ENCODE measurements around the gene ZNF70. TPM values are rescaled to one million over a fixed set of nuclear protein-coding genes. Genes with fewer than 3 reads are reported as not detected.

Gene ZNF70
- total RNA-seq, 1 experiment from 2014 or later: 6.5 TPM

DNA sequence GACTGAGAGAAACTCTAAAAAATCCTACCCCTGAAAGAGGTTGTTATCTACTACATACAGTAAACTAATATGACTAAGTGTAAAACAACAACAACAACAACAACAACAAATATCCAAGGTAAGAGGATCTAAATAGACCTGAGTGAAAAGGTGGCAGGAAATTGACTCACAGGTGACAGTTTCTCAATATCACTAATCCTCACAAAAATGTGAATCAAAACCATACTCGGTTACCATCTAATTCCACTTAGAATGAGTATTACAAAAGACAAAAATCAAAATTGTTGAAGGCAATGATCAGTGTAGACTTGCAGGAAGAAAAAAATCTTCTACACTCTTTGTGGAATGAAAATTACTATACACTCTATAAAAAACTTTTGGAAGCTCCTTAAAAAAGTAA is 42.6 kb downstream of the ZNF70 start:
- Mint-ChIP-seq H3K4me3 (ENCODE audit: low read depth, unreplicated experiment) (no peak overlapping the region), H3K36me3 (ENCODE audit: insufficient read depth, unreplicated experiment) (peaks cover 64% of the 10 kb centered on the region), H3K4me1 (ENCODE audit: low read depth, unreplicated experiment) (no peaks in the 10 kb centered on the region), H3K27ac (ENCODE audit: unreplicated experiment) (no peak overlapping the region), H3K27me3 (ENCODE audit: unreplicated experiment) (no peaks in the 10 kb centered on the region), H3K9me3 (ENCODE audit: low read depth, unreplicated experiment) (no peaks in the 10 kb centered on the region)
- TF ChIP-seq, protein P1, sequence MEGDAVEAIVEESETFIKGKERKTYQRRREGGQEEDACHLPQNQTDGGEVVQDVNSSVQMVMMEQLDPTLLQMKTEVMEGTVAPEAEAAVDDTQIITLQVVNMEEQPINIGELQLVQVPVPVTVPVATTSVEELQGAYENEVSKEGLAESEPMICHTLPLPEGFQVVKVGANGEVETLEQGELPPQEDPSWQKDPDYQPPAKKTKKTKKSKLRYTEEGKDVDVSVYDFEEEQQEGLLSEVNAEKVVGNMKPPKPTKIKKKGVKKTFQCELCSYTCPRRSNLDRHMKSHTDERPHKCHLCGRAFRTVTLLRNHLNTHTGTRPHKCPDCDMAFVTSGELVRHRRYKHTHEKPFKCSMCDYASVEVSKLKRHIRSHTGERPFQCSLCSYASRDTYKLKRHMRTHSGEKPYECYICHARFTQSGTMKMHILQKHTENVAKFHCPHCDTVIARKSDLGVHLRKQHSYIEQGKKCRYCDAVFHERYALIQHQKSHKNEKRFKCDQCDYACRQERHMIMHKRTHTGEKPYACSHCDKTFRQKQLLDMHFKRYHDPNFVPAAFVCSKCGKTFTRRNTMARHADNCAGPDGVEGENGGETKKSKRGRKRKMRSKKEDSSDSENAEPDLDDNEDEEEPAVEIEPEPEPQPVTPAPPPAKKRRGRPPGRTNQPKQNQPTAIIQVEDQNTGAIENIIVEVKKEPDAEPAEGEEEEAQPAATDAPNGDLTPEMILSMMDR (IDR thresholded peaks at IDR 0.05; ENCODE audit: unreplicated experiment): no peak
- intact Hi-C loops (cut with micrococcal nuclease; ENCODE audit: unreplicated experiment): no loop called here
- no peak for DNase-seq
- BruUV-seq (replicated peaks): no TSS peak
- CTCF ChIA-PET: no interaction called here

GRCh38 chr22:23705358-23705757 is 45.6 kb downstream of the ZNF70 start:
- no peaks in the 10 kb centered on the region for H3K9me3 Mint-ChIP-seq (ENCODE audit: low read depth, unreplicated experiment)
- no peak overlapping the region for H3K27ac Mint-ChIP-seq (ENCODE audit: unreplicated experiment)
- TF ChIP-seq, protein P1 (IDR thresholded peaks at IDR 0.05; ENCODE audit: unreplicated experiment): no peak
- no peaks in the 10 kb centered on the region for H3K4me1 Mint-ChIP-seq (ENCODE audit: low read depth, unreplicated experiment)
- intact Hi-C loops (cut with micrococcal nuclease; ENCODE audit: unreplicated experiment): no loop called here
- no peak overlapping the region for H3K4me3 Mint-ChIP-seq (ENCODE audit: low read depth, unreplicated experiment)
- no peak for DNase-seq
- no peaks in the 10 kb centered on the region for H3K27me3 Mint-ChIP-seq (ENCODE audit: unreplicated experiment)
- CTCF ChIA-PET: no interaction called here
- BruUV-seq (replicated peaks): no TSS peak
- peaks cover 51% of the 10 kb centered on the region for H3K36me3 Mint-ChIP-seq (ENCODE audit: insufficient read depth, unreplicated experiment)

GRCh38 chr22:23704829-23705228 is 46.1 kb downstream of the ZNF70 start:
- Mint-ChIP-seq H3K4me1 (ENCODE audit: low read depth, unreplicated experiment) (no peaks in the 10 kb centered on the region), H3K9me3 (ENCODE audit: low read depth, unreplicated experiment) (no peaks in the 10 kb centered on the region), H3K36me3 (ENCODE audit: insufficient read depth, unreplicated experiment) (peaks cover 48% of the 10 kb centered on the region), H3K27ac (ENCODE audit: unreplicated experiment) (no peak overlapping the region), H3K27me3 (ENCODE audit: unreplicated experiment) (no peaks in the 10 kb centered on the region), H3K4me3 (ENCODE audit: low read depth, unreplicated experiment) (no peak overlapping the region)
- DNase-seq: no peak
- CTCF ChIA-PET: no interaction called here
- BruUV-seq (replicated peaks): no TSS peak
- intact Hi-C loops (cut with micrococcal nuclease; ENCODE audit: unreplicated experiment): no loop called here
- TF ChIP-seq, protein P1 (IDR thresholded peaks at IDR 0.05; ENCODE audit: unreplicated experiment): no peak

- Mint-ChIP-seq H3K4me3 (ENCODE audit: low read depth, unreplicated experiment) (no peak overlapping the region), H3K36me3 (ENCODE audit: insufficient read depth, unreplicated experiment) (peaks cover 48% of the 10 kb centered on the region), H3K27me3 (ENCODE audit: unreplicated experiment) (no peaks in the 10 kb centered on the region), H3K4me1 (ENCODE audit: low read depth, unreplicated experiment) (no peaks in the 10 kb centered on the region), H3K27ac (ENCODE audit: unreplicated experiment) (no peak overlapping the region), H3K9me3 (ENCODE audit: low read depth, unreplicated experiment) (no peaks in the 10 kb centered on the region)
- no peak for DNase-seq
- intact Hi-C loops (cut with micrococcal nuclease; ENCODE audit: unreplicated experiment): no loop called here
- CTCF ChIA-PET: no interaction called here
- no TSS peak for BruUV-seq (replicated peaks)
- TF ChIP-seq, protein P1 (IDR thresholded peaks at IDR 0.05; ENCODE audit: unreplicated experiment): no peak
Measured at GRCh38 chr22:23704062-23704461, 46.9 kb downstream of the ZNF70 start.

DNA sequence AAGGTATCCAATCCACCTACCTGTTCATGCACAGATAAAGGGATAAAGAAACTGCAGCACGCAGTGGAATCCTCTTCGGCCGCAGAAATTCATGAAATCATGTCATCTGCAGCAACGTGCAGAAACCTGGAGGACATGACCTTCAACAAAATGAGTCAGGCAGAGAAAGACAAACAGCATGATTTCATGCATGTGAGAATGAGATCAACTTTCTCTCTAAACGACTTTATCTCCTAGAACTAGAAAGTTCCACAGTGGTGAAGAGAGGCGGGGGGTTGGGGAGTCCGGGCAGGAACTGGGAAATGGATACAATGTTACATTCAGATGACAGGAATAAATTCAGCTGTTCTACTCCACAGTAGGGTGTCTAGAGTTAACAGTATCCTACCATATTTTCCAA is 50.2 kb downstream of the ZNF70 start:
- Mint-ChIP-seq H3K36me3 (ENCODE audit: insufficient read depth, unreplicated experiment) (peaks cover 31% of the 10 kb centered on the region), H3K27ac (ENCODE audit: unreplicated experiment) (no peak overlapping the region), H3K9me3 (ENCODE audit: low read depth, unreplicated experiment) (no peaks in the 10 kb centered on the region), H3K4me1 (ENCODE audit: low read depth, unreplicated experiment) (no peaks in the 10 kb centered on the region), H3K27me3 (ENCODE audit: unreplicated experiment) (no peaks in the 10 kb centered on the region), H3K4me3 (ENCODE audit: low read depth, unreplicated experiment) (no peak overlapping the region)
- TF ChIP-seq, protein P1 (IDR thresholded peaks at IDR 0.05; ENCODE audit: unreplicated experiment): no peak
- intact Hi-C loops (cut with micrococcal nuclease; ENCODE audit: unreplicated experiment): no loop called here
- CTCF ChIA-PET: no interaction called here
- DNase-seq: no peak
- no TSS peak for BruUV-seq (replicated peaks)
